ENCODE data around the gene ZIC3.
"Not testable (repeated sequence)": the region's sequence is repeated elsewhere in the genome, so short reads cannot be mapped to it uniquely, and the experiment has no call there.

Gene ZIC3

GRCh38 chrX:137565921-137566745, at the start of gene ZIC3:
TSS of gene ZIC3 (plus strand) at chrX:137566127. CDS start at chrX:137566692, 565 bp downstream.
- no peak for DNase-seq

- DNase-seq, result no peak
Measured at GRCh38 chrX:137519459-137519858, 46.5 kb upstream of the ZIC3 start.

GRCh38 chrX:137545711-137546651, 19.9 kb upstream of the ZIC3 start:
- no peak for DNase-seq

GRCh38 chrX:137547291-137547690, 18.6 kb upstream of the ZIC3 start:
- DNase-seq, result no peak

- no peak for DNase-seq
Measured at GRCh38 chrX:137548261-137548660, 17.7 kb upstream of the ZIC3 start.

GRCh38 chrX:137549073-137549472, 16.9 kb upstream of the ZIC3 start:
- no peak for DNase-seq

- DNase-seq, result no peak
Measured at GRCh38 chrX:137549851-137550664, 15.9 kb upstream of the ZIC3 start.

GRCh38 chrX:137550665-137551261, 15.2 kb upstream of the ZIC3 start:
- no peak for DNase-seq

- DNase-seq, result not testable (repeated sequence)
Measured at GRCh38 chrX:137552098-137552497, 13.8 kb upstream of the ZIC3 start.

GRCh38 chrX:137562096-137562495, 3.8 kb upstream of the ZIC3 start:
- DNase-seq, result no peak

GRCh38 chrX:137563681-137564651, 2.0 kb upstream of the ZIC3 start:
- no peak for DNase-seq

GRCh38 chrX:137565318-137565904, 516 bp upstream of the ZIC3 start:
- DNase-seq, result no peak

GRCh38 chrX:137566746-137567679, 1.1 kb downstream of the ZIC3 start:
- DNase-seq, result no peak

- no peak for DNase-seq
Measured at GRCh38 chrX:137567682-137568232, 1.8 kb downstream of the ZIC3 start.

GRCh38 chrX:137568741-137569469, 3.0 kb downstream of the ZIC3 start:
- DNase-seq, result no peak

- DNase-seq, result no peak
Measured at GRCh38 chrX:137569470-137569891, 3.6 kb downstream of the ZIC3 start.

GRCh38 chrX:137573324-137574101, 7.6 kb downstream of the ZIC3 start:
- DNase-seq, result no peak
